BLaER1 (cell line): Measurements from ENCODE around the gene STK24.

Experiments used
- H3K27ac ChIP-seq: shearing (Covaris generic); formaldehyde crosslinking; 2 replicates; pipeline ENCODE4 v1.8.1; 2022
- H3K27me3 ChIP-seq: shearing (Covaris generic); formaldehyde crosslinking; 2 replicates; pipeline ENCODE4 v1.8.1; 2022
- H3K36me3 ChIP-seq: shearing (Covaris generic); formaldehyde crosslinking; 2 replicates; pipeline ENCODE4 v1.8.1; 2022
- H3K4me1 ChIP-seq: shearing (Covaris generic); formaldehyde crosslinking; 2 replicates; pipeline ENCODE4 v1.8.1; 2022
- H3K4me2 ChIP-seq: shearing (Covaris generic); formaldehyde crosslinking; 2 replicates; pipeline ENCODE4 v1.8.1; 2022
- H3K4me3 ChIP-seq: shearing (Covaris generic); formaldehyde crosslinking; 2 replicates; pipeline ENCODE4 v1.8.1; 2022
- H3K9ac ChIP-seq: shearing (Covaris generic); formaldehyde crosslinking; 2 replicates; pipeline ENCODE4 v1.8.1; 2022
- H3K9me3 ChIP-seq: shearing (Covaris generic); formaldehyde crosslinking; 2 replicates; pipeline ENCODE4 v1.8.1; 2022
- H4K20me1 ChIP-seq: shearing (Covaris generic); formaldehyde crosslinking; 2 replicates; pipeline ENCODE4 v1.8.1; 2022
- Cebpa-rat ChIP-seq: shearing (Covaris generic); IDR thresholded peaks from 2 replicates; pipeline ENCODE4 v1.8.1; 2022

The STK24 gene

DNA sequence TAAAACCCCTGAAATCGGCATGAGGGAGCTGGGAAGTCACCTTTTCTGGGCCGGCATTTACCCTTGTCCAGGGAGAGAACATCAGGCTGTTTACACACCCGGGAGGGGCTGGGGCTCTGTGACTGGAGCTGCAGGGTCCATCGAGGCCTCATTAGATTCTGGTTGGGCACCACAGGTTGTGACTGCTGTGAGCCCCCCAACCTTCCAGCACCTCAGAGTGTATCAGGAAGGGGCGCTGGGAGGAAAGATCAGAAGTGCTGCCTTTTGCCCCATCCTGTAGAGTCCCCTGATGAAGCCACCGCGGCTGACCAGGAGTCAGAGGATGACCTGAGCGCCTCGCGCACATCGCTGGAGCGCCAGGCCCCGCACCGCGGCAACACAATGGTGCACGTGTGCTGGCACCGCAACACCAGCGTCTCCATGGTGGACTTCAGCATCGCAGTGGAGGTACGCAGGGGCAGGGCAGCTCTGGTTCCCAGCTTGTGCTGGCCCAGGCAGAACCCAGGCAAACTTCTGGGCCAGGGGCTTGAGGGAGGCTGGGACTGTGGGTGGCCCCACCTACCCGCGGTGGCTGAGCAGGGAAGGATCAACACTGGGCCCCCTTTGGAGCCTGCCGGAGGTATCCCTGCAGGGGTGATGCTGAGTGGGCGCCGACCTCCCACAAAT is 136.4 kb downstream of the STK24 start:
- H3K27me3 ChIP-seq, result no peaks in the 10 kb centered on the region
- no peak overlapping the region for H3K4me3 ChIP-seq
- H3K9ac ChIP-seq, result no peak overlapping the region
- peaks cover 43% of the 10 kb centered on the region for H3K4me1 ChIP-seq
- TF ChIP-seq Cebpa-rat, result no peak
- H3K9me3 ChIP-seq, result no peaks in the 10 kb centered on the region
- H4K20me1 ChIP-seq, result peaks cover 43% of the 10 kb centered on the region
- H3K27ac ChIP-seq, result no peak overlapping the region
- H3K36me3 ChIP-seq, result peaks cover 37% of the 10 kb centered on the region
- H3K4me2 ChIP-seq, result 0 out of 2 replicates have a peak overlapping the region, but pooled peaks have one; percentile 3

DNA sequence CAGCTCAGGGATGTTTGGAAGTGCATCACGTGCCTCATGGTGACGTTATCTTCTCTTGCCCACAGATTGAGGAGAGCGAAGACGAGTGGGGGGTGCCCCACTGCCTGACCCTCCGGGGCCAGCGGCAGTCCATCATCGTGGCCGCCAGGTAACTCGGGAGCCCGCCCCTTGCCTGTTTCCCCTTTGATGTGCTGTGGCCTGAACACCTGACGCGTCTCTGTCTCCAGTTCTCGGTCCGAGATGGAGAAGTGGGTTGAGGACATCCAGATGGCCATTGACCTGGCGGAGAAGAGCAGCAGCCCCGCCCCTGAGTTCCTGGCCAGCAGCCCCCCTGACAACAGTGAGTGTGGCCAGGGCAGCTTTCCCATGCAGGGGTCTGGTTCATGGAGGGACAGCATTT is 137.0 kb downstream of the STK24 start:
- Histone ChIP-seq H3K9ac (no peak overlapping the region), H3K27ac (no peak overlapping the region), H3K9me3 (no peaks in the 10 kb centered on the region), H3K36me3 (peaks cover 39% of the 10 kb centered on the region), H3K4me1 (peaks cover 37% of the 10 kb centered on the region), H3K4me3 (no peak overlapping the region), H4K20me1 (peaks cover 37% of the 10 kb centered on the region), H3K27me3 (no peaks in the 10 kb centered on the region), H3K4me2 (no peak overlapping the region)
- TF ChIP-seq Cebpa-rat, result no peak

DNA sequence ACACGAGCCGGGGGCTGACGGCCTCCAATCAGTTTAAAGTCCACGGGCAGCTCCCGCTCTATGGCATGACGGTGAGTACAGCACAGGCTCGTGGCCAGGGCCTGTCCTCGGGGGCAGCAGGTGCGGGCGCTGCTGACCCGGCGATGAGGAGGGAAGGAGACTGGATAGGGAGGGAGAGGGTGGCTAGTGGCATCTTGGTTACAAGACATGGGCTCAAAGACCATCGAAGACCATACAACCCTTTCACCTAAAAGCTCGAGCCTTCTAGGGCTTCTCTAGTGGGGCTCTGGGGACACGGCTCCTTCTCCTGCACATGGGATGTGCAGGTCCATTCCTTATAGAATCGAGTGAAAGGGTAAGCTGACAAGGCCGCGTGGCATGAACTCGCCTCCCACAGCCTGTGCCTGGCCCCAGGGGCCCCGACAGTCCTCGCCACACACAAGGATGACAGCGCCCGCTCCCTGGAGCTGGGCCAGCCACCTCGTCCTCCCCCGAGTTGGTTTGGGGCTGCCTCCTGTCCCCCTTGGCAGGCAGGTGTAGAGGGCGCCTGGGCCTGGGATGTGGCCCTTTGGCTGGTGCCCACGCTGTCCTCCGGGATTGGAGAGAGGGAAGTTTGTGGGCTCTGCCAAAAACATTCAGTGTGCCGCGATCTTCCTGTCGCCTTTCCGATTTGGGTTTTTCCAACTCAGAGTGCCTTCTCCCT is 137.6 kb downstream of the STK24 start:
- H3K4me3 ChIP-seq, result no peak overlapping the region
- no peak overlapping the region for H3K27ac ChIP-seq
- H3K36me3 ChIP-seq, result peaks cover 39% of the 10 kb centered on the region
- H3K4me2 ChIP-seq, result no peak overlapping the region
- no peaks in the 10 kb centered on the region for H3K27me3 ChIP-seq
- H3K9me3 ChIP-seq, result no peaks in the 10 kb centered on the region
- no peak for TF ChIP-seq Cebpa-rat
- no peak overlapping the region for H3K9ac ChIP-seq
- H4K20me1 ChIP-seq, result peaks cover 34% of the 10 kb centered on the region; the same call in 1 of the 2 replicates
- H3K4me1 ChIP-seq, result peaks cover 37% of the 10 kb centered on the region

DNA sequence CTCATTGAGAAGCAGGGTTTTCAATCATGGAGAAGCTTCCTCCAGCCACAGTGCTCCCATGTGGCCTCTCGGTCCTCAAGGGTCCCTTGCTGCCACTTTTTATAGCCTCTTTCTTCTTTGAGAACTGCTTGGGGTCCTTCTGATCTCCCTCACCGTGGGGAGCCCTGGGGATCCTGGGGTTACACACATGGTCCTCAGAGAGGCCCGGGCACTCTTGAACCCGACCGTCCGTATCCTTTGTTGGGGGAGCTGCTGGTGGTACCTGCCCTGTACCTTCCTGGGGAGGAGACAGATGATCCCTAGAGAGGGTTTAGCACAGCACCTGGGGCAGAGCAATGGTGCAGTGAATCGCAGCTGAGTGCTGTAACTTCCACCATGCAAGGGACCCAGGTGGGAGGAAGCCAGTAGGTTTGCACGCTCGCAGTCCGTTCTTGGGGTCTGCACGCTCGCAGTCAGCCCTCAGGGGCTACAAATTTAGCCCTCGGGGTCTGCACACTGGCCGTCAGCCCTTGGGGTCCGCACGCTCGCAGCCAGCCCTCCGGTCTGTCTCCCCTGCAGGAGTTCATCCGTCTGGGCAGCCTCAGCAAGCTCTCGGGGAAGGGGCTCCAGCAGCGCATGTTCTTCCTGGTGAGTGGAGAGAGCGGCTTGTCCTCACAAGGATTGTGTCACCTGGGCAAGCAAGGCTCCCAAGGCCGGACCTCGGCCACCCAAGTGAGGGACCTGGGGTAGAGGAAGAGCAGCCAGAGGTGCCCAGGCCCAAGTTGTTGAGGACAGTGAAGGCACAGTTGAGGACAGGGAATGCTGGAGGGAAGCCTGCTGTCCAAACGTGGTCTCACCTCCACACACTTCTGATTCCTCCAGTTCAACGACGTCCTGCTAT is 138.4 kb downstream of the STK24 start:
- Histone ChIP-seq H4K20me1 (peaks cover 30% of the 10 kb centered on the region; the same call in 1 of the 2 replicates), H3K36me3 (peaks cover 32% of the 10 kb centered on the region), H3K4me2 (peak overlapping the region; percentile 61), H3K27me3 (no peaks in the 10 kb centered on the region), H3K4me3 (no peak overlapping the region), H3K4me1 (peaks cover 37% of the 10 kb centered on the region), H3K27ac (no peak overlapping the region), H3K9ac (no peak overlapping the region), H3K9me3 (no peaks in the 10 kb centered on the region)
- TF ChIP-seq Cebpa-rat, result no peak

DNA sequence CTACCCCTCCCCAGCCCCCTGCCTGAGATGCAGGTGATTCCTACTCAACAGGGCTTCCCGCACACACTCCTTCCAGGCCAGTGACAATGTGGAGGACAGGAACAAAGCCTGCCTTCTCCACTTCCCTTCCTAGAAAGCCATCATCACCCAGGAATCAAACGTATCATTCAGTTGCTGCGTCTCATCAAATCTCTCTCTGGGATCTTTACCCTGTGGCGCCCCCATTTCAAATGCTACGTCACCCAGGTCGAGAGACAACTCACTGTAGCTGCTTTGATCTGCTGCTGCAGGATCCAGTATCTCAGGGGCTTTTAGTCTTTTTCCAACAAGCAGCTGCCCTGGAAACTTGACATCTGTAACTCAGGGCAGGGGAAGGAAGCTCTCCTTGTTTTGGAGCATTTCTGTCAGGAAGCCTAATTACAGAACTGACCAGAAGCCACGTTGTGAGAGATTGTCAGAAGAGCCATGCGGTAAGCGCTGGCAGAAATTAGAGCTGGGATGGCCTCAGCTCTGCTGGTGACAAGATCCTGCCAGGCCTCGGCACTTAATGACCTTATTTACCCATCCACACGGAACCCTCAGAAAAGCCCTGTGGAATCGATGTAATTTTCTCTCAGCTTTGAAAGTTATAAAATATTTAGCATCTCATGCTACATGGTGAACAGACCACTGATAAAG is 140.5 kb downstream of the STK24 start:
- Histone ChIP-seq H3K4me1 (peaks cover 41% of the 10 kb centered on the region), H3K4me2 (no peak overlapping the region), H3K36me3 (peaks cover 29% of the 10 kb centered on the region), H3K27ac (no peak overlapping the region), H3K9ac (no peak overlapping the region), H3K27me3 (no peaks in the 10 kb centered on the region), H3K4me3 (no peak overlapping the region), H3K9me3 (no peaks in the 10 kb centered on the region), H4K20me1 (peaks cover 10% of the 10 kb centered on the region; the same call in 1 of the 2 replicates)
- no peak for TF ChIP-seq Cebpa-rat

DNA sequence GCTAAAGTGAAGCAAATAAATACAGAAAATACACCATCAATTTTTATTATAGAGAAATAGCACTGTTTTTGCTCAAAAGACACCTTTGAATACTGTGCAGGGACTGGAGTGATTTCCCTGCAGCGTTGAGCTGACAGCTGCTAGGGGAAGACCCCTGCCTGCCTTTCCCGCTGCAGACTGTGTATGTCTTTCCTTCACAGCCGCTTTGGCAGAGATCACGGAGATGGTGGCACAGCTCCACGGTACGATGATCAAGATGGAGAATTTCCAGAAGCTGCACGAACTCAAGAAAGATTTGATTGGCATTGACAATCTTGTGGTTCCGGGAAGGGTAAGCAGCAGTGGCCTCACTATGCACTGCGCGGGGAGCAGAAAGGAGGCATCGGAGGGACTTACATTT is 141.5 kb downstream of the STK24 start:
- H4K20me1 ChIP-seq, result peaks cover under 1% of the 10 kb centered on the region; the same call in 1 of the 2 replicates
- no peaks in the 10 kb centered on the region for H3K9me3 ChIP-seq
- H3K27me3 ChIP-seq, result no peaks in the 10 kb centered on the region
- no peak overlapping the region for H3K27ac ChIP-seq
- H3K4me2 ChIP-seq, result no peak overlapping the region
- TF ChIP-seq Cebpa-rat, result no peak
- no peak overlapping the region for H3K9ac ChIP-seq
- no peak overlapping the region for H3K4me3 ChIP-seq
- H3K4me1 ChIP-seq, result peaks cover 43% of the 10 kb centered on the region
- H3K36me3 ChIP-seq, result peaks cover 19% of the 10 kb centered on the region

DNA sequence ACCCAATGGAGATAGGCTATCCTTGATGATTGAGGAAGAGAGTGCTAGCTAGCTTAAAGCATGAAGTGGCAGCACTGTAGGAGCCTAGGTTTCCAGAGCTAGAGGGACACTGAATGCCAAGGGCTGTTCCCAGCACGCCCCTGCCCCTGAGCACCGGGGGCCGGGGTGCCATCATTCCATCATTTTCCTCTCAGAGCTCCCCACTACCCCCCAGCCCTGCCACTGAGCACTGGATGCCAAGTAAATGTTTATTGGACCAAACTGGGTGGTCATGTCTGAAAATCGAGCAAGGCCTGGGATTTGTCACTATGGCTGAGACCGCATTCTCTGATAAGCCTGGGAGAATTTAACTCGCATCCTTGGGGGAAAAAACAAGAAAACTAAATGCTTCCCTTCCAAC is 142.8 kb downstream of the STK24 start:
- no peak overlapping the region for H3K9ac ChIP-seq
- H3K9me3 ChIP-seq, result no peaks in the 10 kb centered on the region
- peaks cover 48% of the 10 kb centered on the region for H3K4me1 ChIP-seq
- H4K20me1 ChIP-seq, result no peaks in the 10 kb centered on the region
- H3K4me2 ChIP-seq, result no peak overlapping the region
- H3K4me3 ChIP-seq, result no peak overlapping the region
- no peaks in the 10 kb centered on the region for H3K27me3 ChIP-seq
- no peak overlapping the region for H3K27ac ChIP-seq
- TF ChIP-seq Cebpa-rat, result no peak
- peaks cover 13% of the 10 kb centered on the region; the same call in 1 of the 2 replicates for H3K36me3 ChIP-seq

DNA sequence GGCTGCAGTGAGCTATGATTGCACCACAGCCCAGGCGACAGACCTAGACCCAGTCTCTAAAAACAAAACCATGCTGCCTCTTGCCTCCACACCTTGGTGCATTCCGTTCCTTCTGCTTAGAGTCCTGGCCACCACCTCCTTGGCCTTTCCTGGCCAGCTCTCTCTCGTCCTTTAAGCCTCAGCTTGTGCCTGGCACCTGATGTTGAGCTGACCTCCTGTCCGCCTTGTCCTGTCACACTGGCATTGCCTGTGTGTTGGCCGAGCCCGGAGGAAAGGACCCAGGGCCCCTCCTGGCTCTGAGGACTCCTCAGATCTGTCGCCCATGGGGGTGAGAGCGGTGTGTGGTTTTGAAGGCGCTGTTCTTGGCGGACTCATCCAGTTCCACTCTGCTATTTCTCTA is 143.3 kb downstream of the STK24 start:
- H3K27ac ChIP-seq, result no peak overlapping the region

DNA sequence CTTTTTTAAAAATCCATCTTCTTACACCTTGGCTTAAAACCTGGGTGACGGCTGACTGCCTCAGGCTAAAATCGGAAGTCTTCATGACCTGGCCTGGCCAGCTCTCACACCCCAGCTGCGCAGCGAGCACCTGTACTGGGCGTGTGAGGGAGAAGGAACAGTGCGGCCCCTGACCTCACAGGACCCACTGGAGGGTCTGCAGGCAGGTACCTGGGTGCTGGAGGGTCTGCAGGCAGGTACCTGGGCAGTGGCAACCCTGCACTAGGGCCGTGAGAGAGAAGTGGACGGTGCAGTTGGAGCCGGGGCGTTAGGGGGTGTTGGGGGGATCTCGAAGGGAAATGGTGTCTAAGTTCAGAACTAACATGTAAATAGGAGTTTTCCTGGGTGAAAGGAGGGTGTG is 144.3 kb downstream of the STK24 start:
- Histone ChIP-seq H3K4me2 (0 out of 2 replicates have a peak overlapping the region, but pooled peaks have one; percentile 47), H3K36me3 (peaks cover 26% of the 10 kb centered on the region; the same call in 1 of the 2 replicates), H3K27me3 (no peaks in the 10 kb centered on the region), H3K9ac (no peak overlapping the region), H3K9me3 (no peaks in the 10 kb centered on the region), H3K4me3 (no peak overlapping the region), H3K27ac (no peak overlapping the region), H3K4me1 (peaks cover 35% of the 10 kb centered on the region), H4K20me1 (no peaks in the 10 kb centered on the region)
- no peak for TF ChIP-seq Cebpa-rat

More for the DNA sequence above, 143.3 kb downstream of the STK24 start:
- H3K36me3 ChIP-seq, result peaks cover 16% of the 10 kb centered on the region; the same call in 1 of the 2 replicates
- no peaks in the 10 kb centered on the region for H4K20me1 ChIP-seq
- H3K4me1 ChIP-seq, result peaks cover 45% of the 10 kb centered on the region
- no peak overlapping the region for H3K4me3 ChIP-seq
- H3K9me3 ChIP-seq, result no peaks in the 10 kb centered on the region
- no peaks in the 10 kb centered on the region for H3K27me3 ChIP-seq
- H3K9ac ChIP-seq, result no peak overlapping the region
- TF ChIP-seq Cebpa-rat, result no peak
- no peak overlapping the region for H3K4me2 ChIP-seq
